ENCODE measurements around the gene CNNM2.

- TF ChIP-seq CTCF (IDR thresholded peaks at IDR 0.05) (no peak), POLR2AphosphoS5 (IDR thresholded peaks at IDR 0.05) (no peak), POLR2A (IDR thresholded peaks at IDR 0.05) (no peak)
Observed at GRCh38 chr10:103064956-103065355, 146.9 kb downstream of the CNNM2 start.
